GM23338 (cell line): ENCODE results near the gene RASA3. TPM values are rescaled to one million over a fixed set of nuclear protein-coding genes. Genes with fewer than 3 reads are reported as not detected.

Experiments
- ATAC-seq: fragments of 200-7000 bp; cut with Tn5 transposase; 3 replicates; pipeline ENCODE4 v1.9.1; 2020
- DNase-seq: peaks from one replicate; pipeline ENCODE4 v3.0.0-alpha.2; 2015; ENCODE audit warnings: low spot score
- H2AFZ ChIP-seq: fragments of 200-600 bp; sonication (generic); 2 replicates; pipeline ENCODE4 v1.8.0; 2016; ENCODE audit warnings: antibody characterized with exemption, mild to moderate bottlenecking, moderate library complexity
- H3F3A ChIP-seq: fragments of 200-600 bp; sonication (generic); replicated peaks from 2 replicates; pipeline ENCODE4 v1.8.0; 2017; ENCODE audit warnings: antibody characterized with exemption, mixed run types, low read depth
- H3K27ac ChIP-seq: fragments of 200-600 bp; sonication (generic); 2 replicates; pipeline ENCODE4 v1.6.1; 2016; ENCODE audit warnings: low read depth
- H3K27me3 ChIP-seq: fragments of 200-600 bp; sonication (generic); 2 replicates; pipeline ENCODE4 v1.8.0; 2016; ENCODE audit warnings: mild to moderate bottlenecking, mixed run types, moderate library complexity; ENCODE audit not compliant: insufficient read depth
- H3K36me3 ChIP-seq: fragments of 200-600 bp; sonication (generic); 2 replicates; pipeline ENCODE4 v1.8.0; 2016; ENCODE audit warnings: mild to moderate bottlenecking; ENCODE audit not compliant: insufficient read depth
- H3K4me1 ChIP-seq: fragments of 200-600 bp; sonication (generic); 2 replicates; pipeline ENCODE4 v1.8.0; 2016; ENCODE audit warnings: mild to moderate bottlenecking, moderate library complexity; ENCODE audit not compliant: insufficient read depth
- H3K4me2 ChIP-seq: fragments of 200-600 bp; sonication (generic); 2 replicates; pipeline ENCODE4 v1.7.1; 2017; ENCODE audit warnings: mixed run types
- H3K4me3 ChIP-seq: fragments of 200-600 bp; sonication (generic); 2 replicates; pipeline ENCODE4 v1.6.1; 2016; ENCODE audit warnings: mixed run types
- H3K79me2 ChIP-seq: fragments of 200-600 bp; sonication (generic); replicated peaks from 2 replicates; pipeline ENCODE4 v1.8.0; 2017; ENCODE audit warnings: mild to moderate bottlenecking; ENCODE audit not compliant: insufficient read depth
- H3K9me2 ChIP-seq: fragments of 200-600 bp; sonication (generic); 2 replicates; pipeline ENCODE4 v1.8.0; 2017; ENCODE audit not compliant: insufficient read depth
- H4K20me1 ChIP-seq: fragments of 200-600 bp; sonication (generic); replicated peaks from 2 replicates; pipeline ENCODE4 v1.8.0; 2017; ENCODE audit warnings: mild to moderate bottlenecking; ENCODE audit not compliant: insufficient read depth
- H3K27ac Mint-ChIP-seq: 2 replicates; pipeline ENCODE4 v1.8.0; 2020; ENCODE audit warnings: inconsistent platforms, mild to moderate bottlenecking, moderate library complexity, mixed read lengths
- H3K27me3 Mint-ChIP-seq: 3 replicates; pipeline ENCODE4 v1.8.0; 2022; ENCODE audit warnings: low read depth, mild to moderate bottlenecking, moderate library complexity, mixed read lengths, inconsistent platforms; ENCODE audit not compliant: insufficient read depth, poor library complexity
- H3K36me3 Mint-ChIP-seq: 3 replicates; pipeline ENCODE4 v1.8.0; 2021; ENCODE audit warnings: low read depth, mild to moderate bottlenecking, inconsistent platforms, moderate library complexity, mixed read lengths
- H3K4me1 Mint-ChIP-seq: 3 replicates; pipeline ENCODE4 v1.8.0; 2020; ENCODE audit warnings: mild to moderate bottlenecking, inconsistent platforms, mixed read lengths
- H3K4me3 Mint-ChIP-seq: 3 replicates; pipeline ENCODE4 v1.8.0; 2021; ENCODE audit warnings: moderate library complexity, mild to moderate bottlenecking, inconsistent platforms, mixed read lengths
- H3K9me3 Mint-ChIP-seq: 3 replicates; pipeline ENCODE4 v1.8.0; 2020; ENCODE audit warnings: moderate library complexity, mild to moderate bottlenecking, inconsistent platforms, mixed read lengths
- CREB1 ChIP-seq: fragments of 250-450 bp; sonication (Bioruptor Pico); IDR thresholded peaks from 2 replicates; pipeline ENCODE4 v1.5.0; 2020; ENCODE audit warnings: low read depth, mild to moderate bottlenecking, moderate library complexity
- EZH2 ChIP-seq: fragments of 200-600 bp; sonication (generic); IDR thresholded peaks from one replicate; pipeline ENCODE4 v1.8.0; 2017; ENCODE audit warnings: antibody characterized with exemption, mild to moderate bottlenecking, low read depth; ENCODE audit not compliant: unreplicated experiment
- JUNB ChIP-seq: IDR thresholded peaks from one replicate; pipeline ENCODE4 v1.6.1; 2016; ENCODE audit warnings: antibody characterized with exemption; ENCODE audit not compliant: unreplicated experiment
- POLR2AphosphoS5 ChIP-seq: IDR thresholded peaks from 2 replicates; pipeline ENCODE4 v1.6.1; 2016; ENCODE audit warnings: antibody characterized with exemption, low read depth
- STAT1 ChIP-seq: IDR thresholded peaks from one replicate; pipeline ENCODE4 v1.6.1; 2016; ENCODE audit warnings: antibody characterized with exemption; ENCODE audit not compliant: unreplicated experiment
- ZNF114 ChIP-seq: fragments of 250-450 bp; sonication (Bioruptor Pico); IDR thresholded peaks from 2 replicates; pipeline ENCODE4 v1.5.0; 2020; ENCODE audit warnings: mild to moderate bottlenecking, moderate library complexity
- ZNF331 ChIP-seq: fragments of 250-450 bp; sonication (Bioruptor Pico); IDR thresholded peaks from 2 replicates; pipeline ENCODE4 v1.5.0; 2020; ENCODE audit warnings: low read depth, mild to moderate bottlenecking, moderate library complexity
- polyA plus RNA-seq: library from polyadenylated mRNA; unstranded; fragments of >200 nt; fragmentation: Nextera tagmentation; extraction: Ambion mirVana; gene quantifications from 2 replicates; pipeline ENCODE4 v1.2.1, GENCODE V29; 2016
- total RNA-seq: library from RNA; depleted of rRNA; stranded (reverse); fragments of >200 nt; shearing (Covaris generic); gene quantifications from 2 replicates; pipeline ENCODE4 v1.2.3, GENCODE V29; 2014
- TF ChIP-seq, protein P1 (sequence below): fragments of 250-450 bp; sonication (Bioruptor Pico); IDR thresholded peaks from 2 replicates; pipeline ENCODE4 v1.5.0; 2020; ENCODE audit warnings: mild to moderate bottlenecking, moderate library complexity
- TF ChIP-seq, protein P2 (sequence below): IDR thresholded peaks from one replicate; pipeline ENCODE4 v1.6.1; 2018; ENCODE audit warnings: antibody characterized with exemption; ENCODE audit not compliant: unreplicated experiment
- TF ChIP-seq, protein P3 (sequence below): IDR thresholded peaks from 2 replicates; pipeline ENCODE4 v1.6.1; 2016; ENCODE audit warnings: antibody characterized with exemption
- TF ChIP-seq, protein P4 (sequence below), 2 experiments: fragments of 200-600 bp in 1 of 2; sonication (generic) in 1 of 2; conservative IDR thresholded peaks; 2 replicates each; pipeline versions ENCODE4 v1.5.1 to v1.6.1; 2016 to 2017; ENCODE audit warnings: antibody characterized with exemption in 2 of 2, low read depth in 2 of 2, mild to moderate bottlenecking in 2 of 2, moderate library complexity in 1 of 2

Gene RASA3
- total and polyA plus RNA-seq, 2 experiments from 2014 or later, result 11.2 to 20.7 TPM

DNA sequence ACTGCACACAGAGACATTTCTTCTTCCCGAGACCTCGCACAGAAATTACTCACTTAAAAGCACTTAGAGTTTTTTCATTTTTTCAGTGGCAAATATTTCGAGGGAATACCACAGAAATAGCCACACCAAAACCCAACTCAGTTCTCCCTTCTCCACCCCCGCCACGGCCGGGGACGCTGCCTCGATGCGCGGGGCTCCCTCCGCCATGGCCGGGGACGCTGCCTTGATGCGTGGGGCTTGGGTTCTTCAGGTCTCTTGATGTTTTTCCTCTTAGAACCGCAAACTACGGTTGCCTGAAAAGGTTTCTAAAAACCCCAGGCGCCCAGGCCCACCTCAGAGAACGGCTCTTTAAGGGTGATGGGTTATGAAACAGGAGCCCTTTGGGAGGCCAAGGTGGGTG lies 71.4 kb downstream of the RASA3 start:
- H3K9me3 Mint-ChIP-seq, result no peaks in the 10 kb centered on the region; the same call in 2 of the 3 replicates
- no peaks in the 10 kb centered on the region; the same call in 1 of the 2 replicates for H4K20me1 ChIP-seq
- H3K27me3 ChIP-seq, result no peaks in the 10 kb centered on the region
- peaks cover 6% of the 10 kb centered on the region for H3F3A ChIP-seq
- no peak overlapping the region for H3K4me3 Mint-ChIP-seq
- H3K27ac Mint-ChIP-seq, result no peak overlapping the region
- no peak overlapping the region for H2AFZ ChIP-seq
- peaks cover 23% of the 10 kb centered on the region for H3K4me1 Mint-ChIP-seq
- H3K27ac ChIP-seq, result no peak overlapping the region
- peaks cover 13% of the 10 kb centered on the region for H3K79me2 ChIP-seq
- TF ChIP-seq, protein P1, sequence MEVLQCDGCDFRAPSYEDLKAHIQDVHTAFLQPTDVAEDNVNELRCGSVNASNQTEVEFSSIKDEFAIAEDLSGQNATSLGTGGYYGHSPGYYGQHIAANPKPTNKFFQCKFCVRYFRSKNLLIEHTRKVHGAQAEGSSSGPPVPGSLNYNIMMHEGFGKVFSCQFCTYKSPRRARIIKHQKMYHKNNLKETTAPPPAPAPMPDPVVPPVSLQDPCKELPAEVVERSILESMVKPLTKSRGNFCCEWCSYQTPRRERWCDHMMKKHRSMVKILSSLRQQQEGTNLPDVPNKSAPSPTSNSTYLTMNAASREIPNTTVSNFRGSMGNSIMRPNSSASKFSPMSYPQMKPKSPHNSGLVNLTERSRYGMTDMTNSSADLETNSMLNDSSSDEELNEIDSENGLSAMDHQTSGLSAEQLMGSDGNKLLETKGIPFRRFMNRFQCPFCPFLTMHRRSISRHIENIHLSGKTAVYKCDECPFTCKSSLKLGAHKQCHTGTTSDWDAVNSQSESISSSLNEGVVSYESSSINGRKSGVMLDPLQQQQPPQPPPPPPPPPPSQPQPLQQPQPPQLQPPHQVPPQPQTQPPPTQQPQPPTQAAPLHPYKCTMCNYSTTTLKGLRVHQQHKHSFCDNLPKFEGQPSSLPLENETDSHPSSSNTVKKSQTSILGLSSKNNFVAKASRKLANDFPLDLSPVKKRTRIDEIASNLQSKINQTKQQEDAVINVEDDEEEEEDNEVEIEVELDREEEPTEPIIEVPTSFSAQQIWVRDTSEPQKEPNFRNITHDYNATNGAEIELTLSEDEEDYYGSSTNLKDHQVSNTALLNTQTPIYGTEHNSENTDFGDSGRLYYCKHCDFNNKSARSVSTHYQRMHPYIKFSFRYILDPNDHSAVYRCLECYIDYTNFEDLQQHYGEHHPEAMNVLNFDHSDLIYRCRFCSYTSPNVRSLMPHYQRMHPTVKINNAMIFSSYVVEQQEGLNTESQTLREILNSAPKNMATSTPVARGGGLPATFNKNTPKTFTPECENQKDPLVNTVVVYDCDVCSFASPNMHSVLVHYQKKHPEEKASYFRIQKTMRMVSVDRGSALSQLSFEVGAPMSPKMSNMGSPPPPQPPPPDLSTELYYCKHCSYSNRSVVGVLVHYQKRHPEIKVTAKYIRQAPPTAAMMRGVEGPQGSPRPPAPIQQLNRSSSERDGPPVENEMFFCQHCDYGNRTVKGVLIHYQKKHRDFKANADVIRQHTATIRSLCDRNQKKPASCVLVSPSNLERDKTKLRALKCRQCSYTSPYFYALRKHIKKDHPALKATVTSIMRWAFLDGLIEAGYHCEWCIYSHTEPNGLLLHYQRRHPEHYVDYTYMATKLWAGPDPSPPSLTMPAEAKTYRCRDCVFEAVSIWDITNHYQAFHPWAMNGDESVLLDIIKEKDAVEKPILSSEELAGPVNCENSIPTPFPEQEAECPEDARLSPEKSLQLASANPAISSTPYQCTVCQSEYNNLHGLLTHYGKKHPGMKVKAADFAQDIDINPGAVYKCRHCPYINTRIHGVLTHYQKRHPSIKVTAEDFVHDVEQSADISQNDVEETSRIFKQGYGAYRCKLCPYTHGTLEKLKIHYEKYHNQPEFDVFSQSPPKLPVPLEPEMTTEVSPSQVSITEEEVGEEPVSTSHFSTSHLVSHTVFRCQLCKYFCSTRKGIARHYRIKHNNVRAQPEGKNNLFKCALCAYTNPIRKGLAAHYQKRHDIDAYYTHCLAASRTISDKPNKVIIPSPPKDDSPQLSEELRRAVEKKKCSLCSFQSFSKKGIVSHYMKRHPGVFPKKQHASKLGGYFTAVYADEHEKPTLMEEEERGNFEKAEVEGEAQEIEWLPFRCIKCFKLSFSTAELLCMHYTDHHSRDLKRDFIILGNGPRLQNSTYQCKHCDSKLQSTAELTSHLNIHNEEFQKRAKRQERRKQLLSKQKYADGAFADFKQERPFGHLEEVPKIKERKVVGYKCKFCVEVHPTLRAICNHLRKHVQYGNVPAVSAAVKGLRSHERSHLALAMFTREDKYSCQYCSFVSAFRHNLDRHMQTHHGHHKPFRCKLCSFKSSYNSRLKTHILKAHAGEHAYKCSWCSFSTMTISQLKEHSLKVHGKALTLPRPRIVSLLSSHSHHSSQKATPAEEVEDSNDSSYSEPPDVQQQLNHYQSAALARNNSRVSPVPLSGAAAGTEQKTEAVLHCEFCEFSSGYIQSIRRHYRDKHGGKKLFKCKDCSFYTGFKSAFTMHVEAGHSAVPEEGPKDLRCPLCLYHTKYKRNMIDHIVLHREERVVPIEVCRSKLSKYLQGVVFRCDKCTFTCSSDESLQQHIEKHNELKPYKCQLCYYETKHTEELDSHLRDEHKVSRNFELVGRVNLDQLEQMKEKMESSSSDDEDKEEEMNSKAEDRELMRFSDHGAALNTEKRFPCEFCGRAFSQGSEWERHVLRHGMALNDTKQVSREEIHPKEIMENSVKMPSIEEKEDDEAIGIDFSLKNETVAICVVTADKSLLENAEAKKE (CRISPR knock-in tag), result no peak
- TF ChIP-seq, protein P2, sequence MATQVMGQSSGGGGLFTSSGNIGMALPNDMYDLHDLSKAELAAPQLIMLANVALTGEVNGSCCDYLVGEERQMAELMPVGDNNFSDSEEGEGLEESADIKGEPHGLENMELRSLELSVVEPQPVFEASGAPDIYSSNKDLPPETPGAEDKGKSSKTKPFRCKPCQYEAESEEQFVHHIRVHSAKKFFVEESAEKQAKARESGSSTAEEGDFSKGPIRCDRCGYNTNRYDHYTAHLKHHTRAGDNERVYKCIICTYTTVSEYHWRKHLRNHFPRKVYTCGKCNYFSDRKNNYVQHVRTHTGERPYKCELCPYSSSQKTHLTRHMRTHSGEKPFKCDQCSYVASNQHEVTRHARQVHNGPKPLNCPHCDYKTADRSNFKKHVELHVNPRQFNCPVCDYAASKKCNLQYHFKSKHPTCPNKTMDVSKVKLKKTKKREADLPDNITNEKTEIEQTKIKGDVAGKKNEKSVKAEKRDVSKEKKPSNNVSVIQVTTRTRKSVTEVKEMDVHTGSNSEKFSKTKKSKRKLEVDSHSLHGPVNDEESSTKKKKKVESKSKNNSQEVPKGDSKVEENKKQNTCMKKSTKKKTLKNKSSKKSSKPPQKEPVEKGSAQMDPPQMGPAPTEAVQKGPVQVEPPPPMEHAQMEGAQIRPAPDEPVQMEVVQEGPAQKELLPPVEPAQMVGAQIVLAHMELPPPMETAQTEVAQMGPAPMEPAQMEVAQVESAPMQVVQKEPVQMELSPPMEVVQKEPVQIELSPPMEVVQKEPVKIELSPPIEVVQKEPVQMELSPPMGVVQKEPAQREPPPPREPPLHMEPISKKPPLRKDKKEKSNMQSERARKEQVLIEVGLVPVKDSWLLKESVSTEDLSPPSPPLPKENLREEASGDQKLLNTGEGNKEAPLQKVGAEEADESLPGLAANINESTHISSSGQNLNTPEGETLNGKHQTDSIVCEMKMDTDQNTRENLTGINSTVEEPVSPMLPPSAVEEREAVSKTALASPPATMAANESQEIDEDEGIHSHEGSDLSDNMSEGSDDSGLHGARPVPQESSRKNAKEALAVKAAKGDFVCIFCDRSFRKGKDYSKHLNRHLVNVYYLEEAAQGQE, result no peak
- TF ChIP-seq ZNF114 (CRISPR knock-in tag), result no peak
- TF ChIP-seq STAT1, result no peak
- TF ChIP-seq POLR2AphosphoS5, result no peak
- TF ChIP-seq JUNB, result no peak
- TF ChIP-seq CREB1 (CRISPR knock-in tag), result no peak
- TF ChIP-seq, protein P3, sequence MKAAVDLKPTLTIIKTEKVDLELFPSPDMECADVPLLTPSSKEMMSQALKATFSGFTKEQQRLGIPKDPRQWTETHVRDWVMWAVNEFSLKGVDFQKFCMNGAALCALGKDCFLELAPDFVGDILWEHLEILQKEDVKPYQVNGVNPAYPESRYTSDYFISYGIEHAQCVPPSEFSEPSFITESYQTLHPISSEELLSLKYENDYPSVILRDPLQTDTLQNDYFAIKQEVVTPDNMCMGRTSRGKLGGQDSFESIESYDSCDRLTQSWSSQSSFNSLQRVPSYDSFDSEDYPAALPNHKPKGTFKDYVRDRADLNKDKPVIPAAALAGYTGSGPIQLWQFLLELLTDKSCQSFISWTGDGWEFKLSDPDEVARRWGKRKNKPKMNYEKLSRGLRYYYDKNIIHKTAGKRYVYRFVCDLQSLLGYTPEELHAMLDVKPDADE, result no peak
- TF ChIP-seq ZNF331 (CRISPR knock-in tag), result no peak
- TF ChIP-seq, protein P4, sequence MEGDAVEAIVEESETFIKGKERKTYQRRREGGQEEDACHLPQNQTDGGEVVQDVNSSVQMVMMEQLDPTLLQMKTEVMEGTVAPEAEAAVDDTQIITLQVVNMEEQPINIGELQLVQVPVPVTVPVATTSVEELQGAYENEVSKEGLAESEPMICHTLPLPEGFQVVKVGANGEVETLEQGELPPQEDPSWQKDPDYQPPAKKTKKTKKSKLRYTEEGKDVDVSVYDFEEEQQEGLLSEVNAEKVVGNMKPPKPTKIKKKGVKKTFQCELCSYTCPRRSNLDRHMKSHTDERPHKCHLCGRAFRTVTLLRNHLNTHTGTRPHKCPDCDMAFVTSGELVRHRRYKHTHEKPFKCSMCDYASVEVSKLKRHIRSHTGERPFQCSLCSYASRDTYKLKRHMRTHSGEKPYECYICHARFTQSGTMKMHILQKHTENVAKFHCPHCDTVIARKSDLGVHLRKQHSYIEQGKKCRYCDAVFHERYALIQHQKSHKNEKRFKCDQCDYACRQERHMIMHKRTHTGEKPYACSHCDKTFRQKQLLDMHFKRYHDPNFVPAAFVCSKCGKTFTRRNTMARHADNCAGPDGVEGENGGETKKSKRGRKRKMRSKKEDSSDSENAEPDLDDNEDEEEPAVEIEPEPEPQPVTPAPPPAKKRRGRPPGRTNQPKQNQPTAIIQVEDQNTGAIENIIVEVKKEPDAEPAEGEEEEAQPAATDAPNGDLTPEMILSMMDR (conservative IDR thresholded peaks at IDR 0.05; ENCODE audit: low read depth in 2 of 2), result no peak
- no peak for TF ChIP-seq EZH2
- DNase-seq (no peak), ATAC-seq (no peak)
- 0 out of 2 replicates have a peak, but pooled peaks cover 9% of the 10 kb centered on the region for H3K4me1 ChIP-seq
- H3K9me2 ChIP-seq, result no peaks in the 10 kb centered on the region
- H3K36me3 Mint-ChIP-seq, result no peaks in the 10 kb centered on the region
- peaks cover 18% of the 10 kb centered on the region for H3K27me3 Mint-ChIP-seq
- no peaks in the 10 kb centered on the region for H3K36me3 ChIP-seq
- no peak overlapping the region for H3K4me3 ChIP-seq
- H3K4me2 ChIP-seq, result no peak overlapping the region
